DOHH2 (cell line): ENCODE data around the gene MED28.

Source experiments
- EZH2phosphoT487 ChIP-seq: fragments of 200-600 bp; sonication (generic); IDR thresholded peaks from 2 replicates; pipeline ENCODE4 v1.6.1; 2017; ENCODE audit warnings: borderline replicate concordance, mild to moderate bottlenecking, antibody characterized with exemption, low read length, moderate library complexity, mixed read lengths
- TF ChIP-seq, protein P1 (sequence below): fragments of 200-600 bp; sonication (generic); IDR thresholded peaks from one replicate; pipeline ENCODE4 v1.5.1; 2014; ENCODE audit warnings: antibody characterized with exemption, mild to moderate bottlenecking, low read depth, low read length; ENCODE audit not compliant: poor library complexity, severe bottlenecking

DNA sequence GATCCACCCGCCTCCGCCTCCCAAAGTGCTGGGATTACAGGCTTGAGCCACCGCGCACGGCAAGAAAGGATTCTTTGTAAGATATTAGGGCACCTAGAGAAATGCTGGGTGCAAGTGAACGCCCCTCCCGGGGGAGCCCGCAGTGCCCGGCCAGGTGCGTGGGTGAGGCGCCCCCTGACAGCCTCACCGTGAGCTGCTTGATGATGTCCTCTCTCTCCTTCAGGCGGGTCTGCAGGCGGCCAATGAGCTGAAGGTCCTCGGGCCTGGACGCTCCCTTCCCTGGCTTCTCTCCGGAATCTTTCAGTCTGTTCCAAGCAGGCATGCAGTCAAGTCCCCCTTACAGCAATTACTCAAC, 21.9 kb downstream of the MED28 start:
- TF ChIP-seq, protein P1, sequence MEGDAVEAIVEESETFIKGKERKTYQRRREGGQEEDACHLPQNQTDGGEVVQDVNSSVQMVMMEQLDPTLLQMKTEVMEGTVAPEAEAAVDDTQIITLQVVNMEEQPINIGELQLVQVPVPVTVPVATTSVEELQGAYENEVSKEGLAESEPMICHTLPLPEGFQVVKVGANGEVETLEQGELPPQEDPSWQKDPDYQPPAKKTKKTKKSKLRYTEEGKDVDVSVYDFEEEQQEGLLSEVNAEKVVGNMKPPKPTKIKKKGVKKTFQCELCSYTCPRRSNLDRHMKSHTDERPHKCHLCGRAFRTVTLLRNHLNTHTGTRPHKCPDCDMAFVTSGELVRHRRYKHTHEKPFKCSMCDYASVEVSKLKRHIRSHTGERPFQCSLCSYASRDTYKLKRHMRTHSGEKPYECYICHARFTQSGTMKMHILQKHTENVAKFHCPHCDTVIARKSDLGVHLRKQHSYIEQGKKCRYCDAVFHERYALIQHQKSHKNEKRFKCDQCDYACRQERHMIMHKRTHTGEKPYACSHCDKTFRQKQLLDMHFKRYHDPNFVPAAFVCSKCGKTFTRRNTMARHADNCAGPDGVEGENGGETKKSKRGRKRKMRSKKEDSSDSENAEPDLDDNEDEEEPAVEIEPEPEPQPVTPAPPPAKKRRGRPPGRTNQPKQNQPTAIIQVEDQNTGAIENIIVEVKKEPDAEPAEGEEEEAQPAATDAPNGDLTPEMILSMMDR: no peak
- no peak for TF ChIP-seq EZH2phosphoT487
